Peyer's patch (tissue), 4 donors: ENCODE results near the gene BMP7. TPM values are rescaled to one million over a fixed set of nuclear protein-coding genes. Genes with fewer than 3 reads are reported as not detected.

Experiments used
- DNase-seq, 3 donors: peaks; one replicate each; pipeline ENCODE4 v3.0.0-alpha.2; 2017 to 2019
- H3K27ac ChIP-seq, 4 donors: fragments of 200-600 bp; sonication (generic); one replicate each; pipeline ENCODE4 v1.5.1; 2016 to 2019
- H3K27me3 ChIP-seq, 2 donors: fragments of 200-600 bp; sonication (generic); one replicate each; pipeline ENCODE4 v1.5.1; 2019
- H3K36me3 ChIP-seq, 3 donors: fragments of 200-600 bp; sonication (generic); one replicate each; pipeline ENCODE4 v1.5.1; 2016 to 2019
- H3K4me1 ChIP-seq, 4 donors: fragments of 200-600 bp; sonication (generic); one replicate each; pipeline ENCODE4 v1.5.1; 2016 to 2019
- H3K4me3 ChIP-seq, 4 donors: fragments of 200-600 bp; sonication (generic); 1 replicate in 3 of 4; 2 replicates in 1 of 4; pipeline ENCODE4 v1.5.1; 2016 to 2019; ENCODE audit warnings: mild to moderate bottlenecking in 1 of 4
- H3K9me3 ChIP-seq, 4 donors: fragments of 200-600 bp; sonication (generic); one replicate each; pipeline ENCODE4 v1.5.1; 2016 to 2019; ENCODE audit warnings: mild to moderate bottlenecking in 1 of 4
- CTCF ChIP-seq, 6 experiments: fragments of 450-650 bp in 4 of 6; fragments of 200-600 bp in 2 of 6; sonication (generic) in 1 of 6; IDR thresholded peaks; one replicate each; pipeline ENCODE4 v1.5.1; 2017 to 2019; ENCODE audit warnings: antibody characterized with exemption in 6 of 6, mild to moderate bottlenecking in 3 of 6, moderate library complexity in 1 of 6
- POLR2A ChIP-seq, 2 donors: fragments of 450-650 bp; IDR thresholded peaks; one replicate each; pipeline ENCODE4 v1.5.1; 2017; ENCODE audit warnings: antibody characterized with exemption in 2 of 2, mild to moderate bottlenecking in 2 of 2, moderate library complexity in 2 of 2
- total RNA-seq, 4 donors: library from RNA; depleted of rRNA; stranded (reverse); fragments of >200 nt; gene quantifications; one replicate each; pipeline ENCODE4 v1.1.0, GENCODE V29; 2016

The BMP7 gene
- total RNA-seq, 4 donors from 2014 or later = 0.67 to 2.7 TPM; not detected in 2

GRCh38 chr20:57167971-57168701 lies 98.3 kb downstream of the BMP7 start:
- H3K36me3 ChIP-seq = no peaks in the 10 kb centered on the region
- H3K27me3 ChIP-seq = no peaks in the 10 kb centered on the region
- H3K9me3 ChIP-seq = no peaks in the 10 kb centered on the region
- H3K4me1 ChIP-seq = no peaks in the 10 kb centered on the region
- H3K4me3 ChIP-seq = no peak overlapping the region
- peak in 1 of 3 donors; percentile 39 for DNase-seq
- TF ChIP-seq POLR2A (IDR thresholded peaks at IDR 0.05) (no peak), CTCF (IDR thresholded peaks at IDR 0.05) (no peak)
- H3K27ac ChIP-seq = peak overlapping the region in 2 of 4 donors; percentile 52 to 73

- Histone ChIP-seq H3K27me3 (no peaks in the 10 kb centered on the region), H3K4me1 (no peaks in the 10 kb centered on the region), H3K4me3 (no peak overlapping the region), H3K36me3 (no peaks in the 10 kb centered on the region), H3K9me3 (no peaks in the 10 kb centered on the region), H3K27ac (peak overlapping the region in 1 of 4 donors; percentile 73)
- peak in 1 of 3 donors; percentile 6 for DNase-seq
- TF ChIP-seq POLR2A (IDR thresholded peaks at IDR 0.05) (no peak), CTCF (IDR thresholded peaks at IDR 0.05) (no peak)
Observed at GRCh38 chr20:57167292-57167655, 99.2 kb downstream of the BMP7 start.

GRCh38 chr20:57166568-57167291 lies 99.7 kb downstream of the BMP7 start:
- TF ChIP-seq CTCF (IDR thresholded peaks at IDR 0.05) (no peak), POLR2A (IDR thresholded peaks at IDR 0.05) (no peak)
- no peaks in the 10 kb centered on the region for H3K4me1 ChIP-seq
- H3K27ac ChIP-seq = no peak overlapping the region

GRCh38 chr20:57165427-57166004 lies 100.9 kb downstream of the BMP7 start:
- no peak overlapping the region for H3K27ac ChIP-seq
- H3K4me1 ChIP-seq = no peaks in the 10 kb centered on the region
- H3K36me3 ChIP-seq = no peaks in the 10 kb centered on the region
- TF ChIP-seq POLR2A (IDR thresholded peaks at IDR 0.05) (no peak), CTCF (IDR thresholded peaks at IDR 0.05) (no peak)
- DNase-seq = peak in 1 of 3 donors; percentile 34
- H3K27me3 ChIP-seq = no peaks in the 10 kb centered on the region
- no peaks in the 10 kb centered on the region for H3K9me3 ChIP-seq
- no peak overlapping the region for H3K4me3 ChIP-seq

More at GRCh38 chr20:57166568-57167291, 99.7 kb downstream of the BMP7 start:
- no peak for DNase-seq
- Histone ChIP-seq H3K4me3 (no peak overlapping the region), H3K27me3 (no peaks in the 10 kb centered on the region), H3K36me3 (no peaks in the 10 kb centered on the region), H3K9me3 (no peaks in the 10 kb centered on the region)

- Histone ChIP-seq H3K4me1 (no peaks in the 10 kb centered on the region), H3K4me3 (no peak overlapping the region), H3K27me3 (no peaks in the 10 kb centered on the region), H3K36me3 (no peaks in the 10 kb centered on the region), H3K27ac (no peak overlapping the region), H3K9me3 (no peaks in the 10 kb centered on the region)
- peak in 1 of 3 donors; percentile 8 for DNase-seq
- TF ChIP-seq POLR2A (IDR thresholded peaks at IDR 0.05) (no peak), CTCF (IDR thresholded peaks at IDR 0.05) (no peak)
Observed at GRCh38 chr20:57164872-57165271, 101.6 kb downstream of the BMP7 start.
